ENCODE measurements around the gene NRG2. TPM values are rescaled to one million over a fixed set of nuclear protein-coding genes. Genes with fewer than 3 reads are reported as not detected.

Gene NRG2
- total RNA-seq, 6 experiments from 2014 or later, result 0.07 to 0.77 (median 0.14) TPM; not detected in 1

Small RNAs within 50 kb of the gene (small RNA-seq; reads per million reads assigned to genes)
- gene RF00019, result 0 reads per million in 2 experiments

Other genes with a start within 250 kb of the NRG2 start
- under 1 TPM in 3 of 6 experiments, not detected in 3; 0.04 to 0.07 (median 0.07) TPM for gene PSD2, start 247.5 kb downstream of the NRG2 start, total RNA-seq
- 10 to 100 TPM in 4 of 6 experiments, 1 to 10 TPM in 2; 8.7 to 14.1 (median 12.1) TPM for gene PURA, start 70.8 kb upstream of the NRG2 start, total RNA-seq
- 1 to 10 TPM; 4.4 to 7.1 (median 6.5) TPM for gene IGIP, start 82.6 kb upstream of the NRG2 start, total RNA-seq
- gene CYSTM1, start 131.9 kb upstream of the NRG2 start, total RNA-seq, result 10 to 100 TPM; 15.5 to 78.0 (median 29.8) TPM